K562 (cell line): ENCODE measurements around the gene POLR3A. TPM values are rescaled to one million over a fixed set of nuclear protein-coding genes. Genes with fewer than 3 reads are reported as not detected.
A peak's percentile ranks its signal among the peaks of the same experiment; 100 is the strongest.

Source experiments
- C11orf30 ChIP-seq: fragments of 450-650 bp; IDR thresholded peaks from 2 replicates; pipeline ENCODE4 v1.6.1; 2016; ENCODE audit warnings: low read depth, mild to moderate bottlenecking
- CREM ChIP-seq: IDR thresholded peaks from 2 replicates; pipeline ENCODE4 v1.6.1; 2014; ENCODE audit warnings: antibody characterized with exemption, low read depth
- ETV6 ChIP-seq, 3 experiments: fragments of 150-350 bp in 1 of 3; sonication (generic) in 1 of 3; formaldehyde crosslinking in 1 of 3; IDR thresholded peaks; 2 replicates each; pipeline versions ENCODE4 v1.6.1 to v1.8.0; 2014 to 2022; ENCODE audit warnings: borderline replicate concordance in 2 of 3, low read depth in 2 of 3, antibody characterized with exemption in 1 of 3, low read length in 1 of 3, mild to moderate bottlenecking in 1 of 3, missing genetic modification reagents in 1 of 3
- GABPB2 ChIP-seq: fragments of 250-450 bp; sonication (Bioruptor Pico); conservative IDR thresholded peaks from 2 replicates; pipeline ENCODE4 v1.5.1; 2021; ENCODE audit warnings: mild to moderate bottlenecking
- KDM1A ChIP-seq, 2 experiments: fragments of 450-650 bp; IDR thresholded peaks; 2 replicates each; pipeline ENCODE4 v1.6.1; 2016; ENCODE audit warnings: mild to moderate bottlenecking in 2 of 2
- KLF10 ChIP-seq: fragments of 250-450 bp; sonication (Bioruptor Pico); IDR thresholded peaks from 2 replicates; pipeline ENCODE4 v1.6.1; 2021; ENCODE audit warnings: matching md5 sums
- PCBP2 ChIP-seq: fragments of 200-400 bp; formaldehyde crosslinking; IDR thresholded peaks from 2 replicates; pipeline ENCODE4 v1.6.1; 2018; ENCODE audit warnings: low read length, low read depth, mild to moderate bottlenecking, moderate library complexity; ENCODE audit not compliant: poor library complexity, severe bottlenecking
- POLR2AphosphoS5 ChIP-seq: IDR thresholded peaks from 2 replicates; pipeline ENCODE4 v1.6.1; 2011; ENCODE audit warnings: mild to moderate bottlenecking, low read depth, low read length, moderate library complexity; ENCODE audit not compliant: control insufficient read depth, insufficient read depth
- PREB ChIP-seq: sonication (generic); formaldehyde crosslinking; IDR thresholded peaks from 2 replicates; pipeline ENCODE4 v1.8.1; 2023; ENCODE audit warnings: mild to moderate bottlenecking, missing genetic modification reagents
- SAP30 ChIP-seq: fragments of 200-600 bp; sonication (generic); IDR thresholded peaks from 2 replicates; pipeline ENCODE4 v1.6.1; 2012; ENCODE audit warnings: borderline replicate concordance, low read depth, mild to moderate bottlenecking, moderate library complexity, low read length, control low read depth, inconsistent platforms; ENCODE audit not compliant: insufficient read depth, poor library complexity, severe bottlenecking
- STAT5A ChIP-seq: IDR thresholded peaks from 2 replicates; pipeline ENCODE4 v1.6.1; 2012; ENCODE audit warnings: low read length, inconsistent platforms, borderline replicate concordance
- TCF3 ChIP-seq: sonication (generic); formaldehyde crosslinking; IDR thresholded peaks from 2 replicates; pipeline ENCODE4 v1.4.0; 2020; ENCODE audit warnings: mild to moderate bottlenecking, missing genetic modification reagents
- TEAD2 ChIP-seq: fragments of 450-650 bp; IDR thresholded peaks from 2 replicates; pipeline ENCODE4 v1.6.1; 2016; ENCODE audit warnings: missing genetic modification characterization, control low read depth, missing compliant biosample characterization
- TGIF2 ChIP-seq: sonication (generic); formaldehyde crosslinking; IDR thresholded peaks from 2 replicates; pipeline ENCODE4 v1.8.1; 2022; ENCODE audit warnings: mild to moderate bottlenecking, missing genetic modification reagents, moderate library complexity
- ZBTB17 ChIP-seq: fragments of 450-650 bp; formaldehyde crosslinking; IDR thresholded peaks from 2 replicates; pipeline ENCODE4 v1.4.0; 2020; ENCODE audit warnings: mild to moderate bottlenecking
- ZBTB34 ChIP-seq: fragments of 250-450 bp; sonication (Bioruptor Pico); IDR thresholded peaks from 2 replicates; pipeline ENCODE4 v1.8.0; 2021; ENCODE audit warnings: mild to moderate bottlenecking, moderate library complexity
- ZKSCAN3 ChIP-seq: fragments of 250-450 bp; sonication (Bioruptor Pico); IDR thresholded peaks from 2 replicates; pipeline ENCODE4 v1.4.0; 2020
- ZZZ3 ChIP-seq: fragments of 450-650 bp; IDR thresholded peaks from 2 replicates; pipeline ENCODE4 v1.6.1; 2016; ENCODE audit warnings: antibody characterized with exemption, mild to moderate bottlenecking, moderate library complexity
- polyA plus RNA-seq, 8 experiments: library from polyadenylated mRNA; depleted of rRNA in 4 of 8; stranded (reverse) in 5 of 8; unstranded in 3 of 8; fragments of >200 nt; fragmentation: Nextera tagmentation in 2 of 8; fragmentation: Illumina TruSeq in 1 of 8; extraction: Ambion mirVana in 2 of 8; extraction: Trizol in 1 of 8; gene quantifications; 2 replicates each; pipeline versions ENCODE4 v1.2.1 to v1.2.3, GENCODE V29; 2011 to 2014; ENCODE audit warnings: inconsistent platforms in 1 of 8, missing spikeins in 1 of 8
- total RNA-seq, 7 experiments: library from RNA; depleted of rRNA in 6 of 7; stranded (reverse); fragments of >200 nt in 6 of 7; fragmentation: Illumina TruSeq in 2 of 7; extraction: Trizol in 2 of 7; gene quantifications; 2 replicates each; pipeline versions ENCODE4 v1.2.1 to v1.2.3, GENCODE V29; 2011 to 2021; ENCODE audit warnings: low replicate concordance in 1 of 7
- TF ChIP-seq, protein P1 (sequence below): sonication (generic); formaldehyde crosslinking; IDR thresholded peaks from 2 replicates; pipeline ENCODE4 v1.8.0; 2023; ENCODE audit warnings: missing genetic modification reagents, mild to moderate bottlenecking, borderline replicate concordance
- TF ChIP-seq, protein P2 (sequence below): IDR thresholded peaks from 2 replicates; pipeline ENCODE4 v1.6.1; 2011; ENCODE audit not compliant: insufficient read length; ENCODE audit errors: extremely low read depth

The POLR3A gene
- total and polyA plus RNA-seq, 9 of the 15 experiments (the other 6 are each of a cell fraction or from before 2014, with no cell fraction given): 14.9 to 37.0 (median 26.7) TPM

- TF ChIP-seq ZBTB34 (CRISPR knock-in tag) (no peak), PCBP2 (no peak), TGIF2 (CRISPR knock-in tag) (no peak), CREM (no peak), ZZZ3 (no peak), SAP30 (no peak), STAT5A (no peak), ZBTB17 (no peak), TCF3 (CRISPR knock-in tag) (peak; percentile 53; the same call in 1 of the 2 replicates), GABPB2 (no peak), KDM1A (IDR thresholded peaks at IDR 0.05) (peak in 1 of 2 experiments; percentile 64; a peak in 2 of 4 replicates), ZKSCAN3 (no peak), C11orf30 (no peak), KLF10 (CRISPR knock-in tag) (no peak), POLR2AphosphoS5 (peak; percentile 19; the same call in 1 of the 2 replicates), TEAD2 (peak; percentile 57; the same call in 1 of the 2 replicates), PREB (CRISPR knock-in tag) (no peak), ETV6 (IDR thresholded peaks at IDR 0.05; ENCODE audit: borderline replicate concordance in 1 of 2, low read depth in 2 of 2, low read length in 1 of 2) (no peak), ETV6 (CRISPR knock-in tag; IDR thresholded peaks at IDR 0.05; ENCODE audit: borderline replicate concordance) (no peak)
- TF ChIP-seq, protein P1, sequence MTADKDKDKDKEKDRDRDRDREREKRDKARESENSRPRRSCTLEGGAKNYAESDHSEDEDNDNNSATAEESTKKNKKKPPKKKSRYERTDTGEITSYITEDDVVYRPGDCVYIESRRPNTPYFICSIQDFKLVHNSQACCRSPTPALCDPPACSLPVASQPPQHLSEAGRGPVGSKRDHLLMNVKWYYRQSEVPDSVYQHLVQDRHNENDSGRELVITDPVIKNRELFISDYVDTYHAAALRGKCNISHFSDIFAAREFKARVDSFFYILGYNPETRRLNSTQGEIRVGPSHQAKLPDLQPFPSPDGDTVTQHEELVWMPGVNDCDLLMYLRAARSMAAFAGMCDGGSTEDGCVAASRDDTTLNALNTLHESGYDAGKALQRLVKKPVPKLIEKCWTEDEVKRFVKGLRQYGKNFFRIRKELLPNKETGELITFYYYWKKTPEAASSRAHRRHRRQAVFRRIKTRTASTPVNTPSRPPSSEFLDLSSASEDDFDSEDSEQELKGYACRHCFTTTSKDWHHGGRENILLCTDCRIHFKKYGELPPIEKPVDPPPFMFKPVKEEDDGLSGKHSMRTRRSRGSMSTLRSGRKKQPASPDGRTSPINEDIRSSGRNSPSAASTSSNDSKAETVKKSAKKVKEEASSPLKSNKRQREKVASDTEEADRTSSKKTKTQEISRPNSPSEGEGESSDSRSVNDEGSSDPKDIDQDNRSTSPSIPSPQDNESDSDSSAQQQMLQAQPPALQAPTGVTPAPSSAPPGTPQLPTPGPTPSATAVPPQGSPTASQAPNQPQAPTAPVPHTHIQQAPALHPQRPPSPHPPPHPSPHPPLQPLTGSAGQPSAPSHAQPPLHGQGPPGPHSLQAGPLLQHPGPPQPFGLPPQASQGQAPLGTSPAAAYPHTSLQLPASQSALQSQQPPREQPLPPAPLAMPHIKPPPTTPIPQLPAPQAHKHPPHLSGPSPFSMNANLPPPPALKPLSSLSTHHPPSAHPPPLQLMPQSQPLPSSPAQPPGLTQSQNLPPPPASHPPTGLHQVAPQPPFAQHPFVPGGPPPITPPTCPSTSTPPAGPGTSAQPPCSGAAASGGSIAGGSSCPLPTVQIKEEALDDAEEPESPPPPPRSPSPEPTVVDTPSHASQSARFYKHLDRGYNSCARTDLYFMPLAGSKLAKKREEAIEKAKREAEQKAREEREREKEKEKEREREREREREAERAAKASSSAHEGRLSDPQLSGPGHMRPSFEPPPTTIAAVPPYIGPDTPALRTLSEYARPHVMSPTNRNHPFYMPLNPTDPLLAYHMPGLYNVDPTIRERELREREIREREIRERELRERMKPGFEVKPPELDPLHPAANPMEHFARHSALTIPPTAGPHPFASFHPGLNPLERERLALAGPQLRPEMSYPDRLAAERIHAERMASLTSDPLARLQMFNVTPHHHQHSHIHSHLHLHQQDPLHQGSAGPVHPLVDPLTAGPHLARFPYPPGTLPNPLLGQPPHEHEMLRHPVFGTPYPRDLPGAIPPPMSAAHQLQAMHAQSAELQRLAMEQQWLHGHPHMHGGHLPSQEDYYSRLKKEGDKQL (CRISPR knock-in tag): no peak
- TF ChIP-seq, protein P2, sequence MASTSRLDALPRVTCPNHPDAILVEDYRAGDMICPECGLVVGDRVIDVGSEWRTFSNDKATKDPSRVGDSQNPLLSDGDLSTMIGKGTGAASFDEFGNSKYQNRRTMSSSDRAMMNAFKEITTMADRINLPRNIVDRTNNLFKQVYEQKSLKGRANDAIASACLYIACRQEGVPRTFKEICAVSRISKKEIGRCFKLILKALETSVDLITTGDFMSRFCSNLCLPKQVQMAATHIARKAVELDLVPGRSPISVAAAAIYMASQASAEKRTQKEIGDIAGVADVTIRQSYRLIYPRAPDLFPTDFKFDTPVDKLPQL: no peak
These were observed 109.6 kb downstream of the POLR3A start (continued) for GRCh38 chr10:77919713-77920108.
